GM23248 (cell line): ENCODE data around the gene TTC23.

Experiments
- EZH2 ChIP-seq: fragments of 200-600 bp; sonication (generic); IDR thresholded peaks from 2 replicates; pipeline ENCODE4 v1.6.1; 2018; ENCODE audit warnings: antibody characterized with exemption, mild to moderate bottlenecking; ENCODE audit not compliant: insufficient read depth, poor library complexity, severe bottlenecking
- EZH2phosphoT487 ChIP-seq: fragments of 200-600 bp; sonication (generic); IDR thresholded peaks from 2 replicates; pipeline ENCODE4 v1.6.1; 2018; ENCODE audit warnings: antibody characterized with exemption, moderate library complexity, mild to moderate bottlenecking, low read depth; ENCODE audit not compliant: insufficient read depth

DNA sequence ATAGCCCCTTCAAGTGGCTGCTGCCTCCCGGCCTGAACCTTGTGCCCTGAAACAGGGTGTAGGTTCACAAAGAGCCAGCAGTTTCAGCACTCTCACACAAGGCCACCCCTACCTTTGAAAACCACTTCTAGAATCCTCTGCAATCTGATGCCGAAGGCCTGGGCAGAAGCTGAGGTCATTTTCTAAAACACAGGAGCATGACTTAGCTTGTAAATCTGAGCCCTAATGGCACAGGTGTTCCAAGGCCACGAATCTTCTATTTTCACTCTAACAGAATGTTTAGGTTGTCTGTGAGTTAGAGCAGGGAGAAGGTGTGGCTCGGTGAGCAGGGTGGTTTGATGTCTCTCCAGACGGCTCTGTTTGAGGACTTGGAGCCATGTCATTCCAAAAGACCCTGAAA, 82.2 kb downstream of the TTC23 start:
- no peak for TF ChIP-seq EZH2phosphoT487
- TF ChIP-seq EZH2, result no peak
